ENCODE results near the gene KCNIP1.

Gene KCNIP1

DNA sequence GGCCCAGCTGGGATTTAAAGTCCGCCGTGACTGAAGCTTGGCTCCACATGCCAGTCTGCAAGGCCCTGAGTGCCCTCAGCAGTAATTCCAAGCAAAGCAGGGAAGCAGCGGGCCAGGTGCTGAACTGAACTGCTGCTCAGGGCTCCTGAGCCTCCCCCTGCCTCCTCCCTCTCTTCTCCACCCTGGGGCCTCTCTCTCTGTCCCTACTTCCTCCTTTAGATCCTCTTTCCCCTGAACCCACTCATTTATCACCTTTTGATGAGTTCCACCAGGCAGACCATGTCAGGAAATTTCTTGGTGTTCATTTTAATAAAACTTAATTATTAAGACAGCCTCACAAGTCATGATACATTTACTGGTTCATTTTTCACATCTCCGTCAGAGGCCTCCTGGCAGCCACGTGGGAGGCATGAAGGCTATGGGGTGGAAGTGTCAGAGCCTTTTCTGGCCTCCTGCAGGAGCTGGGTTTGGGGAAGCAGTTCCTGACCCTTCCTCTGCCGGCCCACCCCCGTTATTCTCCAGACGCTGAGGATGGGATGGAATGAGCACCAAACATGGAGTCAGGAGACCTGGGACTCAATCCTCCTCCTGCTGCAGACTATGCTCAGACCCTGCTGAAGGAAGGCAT lies 32.2 kb upstream of the KCNIP1 start:
- H3K4me3 ChIP-seq (ENCODE audit: low read length in 2 of 2) = no peak overlapping the region
- H3K27me3 ChIP-seq (ENCODE audit: control insufficient read depth in 2 of 2, insufficient read depth in 2 of 2, low read length in 2 of 2) = no peaks in the 10 kb centered on the region
- no peaks in the 10 kb centered on the region for H3K9me3 ChIP-seq (ENCODE audit: control insufficient read depth in 2 of 2, low read length in 2 of 2)
- no peak overlapping the region for H3K9ac ChIP-seq (ENCODE audit: low read depth in 1 of 2, low read length in 2 of 2)
- no peak overlapping the region for H3K27ac ChIP-seq (ENCODE audit: low read depth in 2 of 2, low read length in 2 of 2)
- no peaks in the 10 kb centered on the region for H3K36me3 ChIP-seq (ENCODE audit: control insufficient read depth in 2 of 2, insufficient read depth in 2 of 2, low read length in 2 of 2)
- no peaks in the 10 kb centered on the region for H3K4me1 ChIP-seq (ENCODE audit: control insufficient read depth in 2 of 2, insufficient read depth in 2 of 2, low read length in 2 of 2)

DNA sequence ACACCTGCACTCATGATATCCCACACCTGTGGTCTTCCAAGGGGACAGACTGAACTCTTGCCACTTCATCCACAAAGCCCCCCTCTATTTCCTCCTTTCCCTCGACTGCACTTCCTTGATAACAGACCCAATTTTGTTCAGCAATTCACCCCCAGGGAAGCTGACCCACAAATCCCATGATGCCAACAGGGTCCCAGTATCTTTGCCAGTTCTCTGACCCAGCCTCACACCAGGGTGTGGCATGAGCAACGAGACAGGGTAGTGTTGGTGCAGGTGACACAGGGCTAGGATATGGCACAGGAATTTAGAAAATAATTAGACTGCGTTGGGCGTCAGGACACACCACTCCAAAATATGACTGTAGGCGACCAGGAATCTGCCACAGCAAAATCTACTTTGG lies 30.2 kb upstream of the KCNIP1 start:
- Histone ChIP-seq H3K9me3 (ENCODE audit: control insufficient read depth in 2 of 2, low read length in 2 of 2) (no peaks in the 10 kb centered on the region), H3K36me3 (ENCODE audit: control insufficient read depth in 2 of 2, insufficient read depth in 2 of 2, low read length in 2 of 2) (no peaks in the 10 kb centered on the region), H3K4me3 (ENCODE audit: low read length in 2 of 2) (no peak overlapping the region), H3K27ac (ENCODE audit: low read depth in 2 of 2, low read length in 2 of 2) (no peak overlapping the region), H3K9ac (ENCODE audit: low read depth in 1 of 2, low read length in 2 of 2) (no peak overlapping the region), H3K4me1 (ENCODE audit: control insufficient read depth in 2 of 2, insufficient read depth in 2 of 2, low read length in 2 of 2) (no peaks in the 10 kb centered on the region), H3K27me3 (ENCODE audit: control insufficient read depth in 2 of 2, insufficient read depth in 2 of 2, low read length in 2 of 2) (no peaks in the 10 kb centered on the region)

DNA sequence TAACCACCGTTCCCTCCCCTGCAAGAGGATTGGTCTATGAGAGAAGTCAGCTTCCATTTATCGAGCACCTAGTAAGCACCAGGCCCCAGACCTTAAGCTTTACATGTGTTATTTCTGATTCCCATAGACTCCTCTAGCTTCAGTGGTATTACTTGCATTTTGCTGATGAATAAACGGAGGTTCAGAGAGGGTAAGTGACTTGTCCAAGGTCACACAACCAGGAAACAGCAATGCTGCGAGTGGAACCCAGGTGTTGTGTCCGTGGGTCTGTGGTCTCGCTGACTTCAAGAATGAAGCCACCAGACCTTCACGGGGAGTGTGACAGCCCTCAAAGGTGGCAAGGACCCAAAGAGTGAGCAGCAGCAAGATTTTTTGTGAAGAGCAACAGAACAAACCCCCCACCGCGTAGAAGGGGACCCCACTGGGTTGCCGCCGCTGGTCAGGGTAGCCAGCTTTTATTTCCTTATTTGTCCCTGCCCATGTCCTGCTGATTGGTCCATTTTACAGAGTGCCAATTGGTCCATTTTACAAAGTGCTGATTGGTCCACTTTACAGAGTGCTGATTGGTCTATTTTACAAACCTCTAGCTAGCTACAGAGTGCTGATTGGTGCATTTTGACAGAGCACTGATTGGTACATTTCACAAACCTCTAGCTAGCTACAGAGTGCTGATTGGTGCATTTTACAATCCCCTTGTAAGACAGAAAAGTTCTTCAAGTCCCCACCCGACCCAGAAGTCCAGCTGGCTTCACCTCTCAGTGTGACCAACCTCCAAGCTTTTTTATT lies 29.1 kb upstream of the KCNIP1 start:
- no peak overlapping the region for H3K4me3 ChIP-seq (ENCODE audit: low read length in 2 of 2)
- H3K36me3 ChIP-seq (ENCODE audit: control insufficient read depth in 2 of 2, insufficient read depth in 2 of 2, low read length in 2 of 2) = no peaks in the 10 kb centered on the region
- H3K27me3 ChIP-seq (ENCODE audit: control insufficient read depth in 2 of 2, insufficient read depth in 2 of 2, low read length in 2 of 2) = no peaks in the 10 kb centered on the region
- H3K4me1 ChIP-seq (ENCODE audit: control insufficient read depth in 2 of 2, insufficient read depth in 2 of 2, low read length in 2 of 2) = no peaks in the 10 kb centered on the region
- no peak overlapping the region for H3K27ac ChIP-seq (ENCODE audit: low read depth in 2 of 2, low read length in 2 of 2)
- H3K9ac ChIP-seq (ENCODE audit: low read depth in 1 of 2, low read length in 2 of 2) = no peak overlapping the region
- no peaks in the 10 kb centered on the region for H3K9me3 ChIP-seq (ENCODE audit: control insufficient read depth in 2 of 2, low read length in 2 of 2)

GRCh38 chr5:170475294-170476000 lies 28.4 kb upstream of the KCNIP1 start:
- H3K36me3 ChIP-seq (ENCODE audit: control insufficient read depth in 2 of 2, insufficient read depth in 2 of 2, low read length in 2 of 2) = no peaks in the 10 kb centered on the region
- no peak overlapping the region for H3K27ac ChIP-seq (ENCODE audit: low read depth in 2 of 2, low read length in 2 of 2)
- no peaks in the 10 kb centered on the region for H3K27me3 ChIP-seq (ENCODE audit: control insufficient read depth in 2 of 2, insufficient read depth in 2 of 2, low read length in 2 of 2)
- no peaks in the 10 kb centered on the region for H3K4me1 ChIP-seq (ENCODE audit: control insufficient read depth in 2 of 2, insufficient read depth in 2 of 2, low read length in 2 of 2)
- no peak overlapping the region for H3K9ac ChIP-seq (ENCODE audit: low read depth in 1 of 2, low read length in 2 of 2)
- no peak overlapping the region for H3K4me3 ChIP-seq (ENCODE audit: low read length in 2 of 2)
- no peaks in the 10 kb centered on the region for H3K9me3 ChIP-seq (ENCODE audit: control insufficient read depth in 2 of 2, low read length in 2 of 2)

GRCh38 chr5:170476704-170477103 lies 27.1 kb upstream of the KCNIP1 start:
- Histone ChIP-seq H3K9ac (ENCODE audit: low read depth in 1 of 2, low read length in 2 of 2) (no peak overlapping the region), H3K27me3 (ENCODE audit: control insufficient read depth in 2 of 2, insufficient read depth in 2 of 2, low read length in 2 of 2) (no peaks in the 10 kb centered on the region), H3K4me3 (ENCODE audit: low read length in 2 of 2) (no peak overlapping the region), H3K27ac (ENCODE audit: low read depth in 2 of 2, low read length in 2 of 2) (no peak overlapping the region), H3K36me3 (ENCODE audit: control insufficient read depth in 2 of 2, insufficient read depth in 2 of 2, low read length in 2 of 2) (no peaks in the 10 kb centered on the region), H3K9me3 (ENCODE audit: control insufficient read depth in 2 of 2, low read length in 2 of 2) (no peaks in the 10 kb centered on the region), H3K4me1 (ENCODE audit: control insufficient read depth in 2 of 2, insufficient read depth in 2 of 2, low read length in 2 of 2) (no peaks in the 10 kb centered on the region)

GRCh38 chr5:170477906-170478305 lies 25.9 kb upstream of the KCNIP1 start:
- Histone ChIP-seq H3K4me1 (ENCODE audit: control insufficient read depth in 2 of 2, insufficient read depth in 2 of 2, low read length in 2 of 2) (no peaks in the 10 kb centered on the region), H3K36me3 (ENCODE audit: control insufficient read depth in 2 of 2, insufficient read depth in 2 of 2, low read length in 2 of 2) (no peaks in the 10 kb centered on the region), H3K9ac (ENCODE audit: low read depth in 1 of 2, low read length in 2 of 2) (no peak overlapping the region), H3K27me3 (ENCODE audit: control insufficient read depth in 2 of 2, insufficient read depth in 2 of 2, low read length in 2 of 2) (no peaks in the 10 kb centered on the region), H3K9me3 (ENCODE audit: control insufficient read depth in 2 of 2, low read length in 2 of 2) (no peaks in the 10 kb centered on the region), H3K4me3 (ENCODE audit: low read length in 2 of 2) (no peak overlapping the region), H3K27ac (ENCODE audit: low read depth in 2 of 2, low read length in 2 of 2) (no peak overlapping the region)

DNA sequence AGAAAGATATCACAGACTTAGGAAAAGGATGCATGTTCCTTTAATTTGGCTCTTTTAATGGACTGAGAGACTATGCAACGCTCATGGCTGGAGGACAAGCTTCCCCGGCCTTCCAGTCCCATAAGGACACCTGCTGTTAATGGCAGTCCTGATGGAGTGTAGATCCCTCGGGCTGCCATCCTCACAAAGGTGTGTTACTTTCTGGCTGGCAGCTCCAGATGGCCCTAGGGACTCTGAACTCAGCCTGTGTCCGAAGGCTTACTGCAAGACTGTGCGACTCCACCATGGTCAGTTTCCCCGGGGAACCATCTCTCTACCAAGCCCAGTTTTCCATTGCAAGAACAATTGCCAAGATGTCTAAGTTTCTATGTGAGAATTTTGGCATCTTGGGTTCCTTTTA lies 25.5 kb upstream of the KCNIP1 start:
- no peak overlapping the region for H3K4me3 ChIP-seq (ENCODE audit: low read length in 2 of 2)
- no peaks in the 10 kb centered on the region for H3K27me3 ChIP-seq (ENCODE audit: control insufficient read depth in 2 of 2, insufficient read depth in 2 of 2, low read length in 2 of 2)
- no peak overlapping the region for H3K27ac ChIP-seq (ENCODE audit: low read depth in 2 of 2, low read length in 2 of 2)
- no peak overlapping the region for H3K9ac ChIP-seq (ENCODE audit: low read depth in 1 of 2, low read length in 2 of 2)
- H3K9me3 ChIP-seq (ENCODE audit: control insufficient read depth in 2 of 2, low read length in 2 of 2) = no peaks in the 10 kb centered on the region
- no peaks in the 10 kb centered on the region for H3K4me1 ChIP-seq (ENCODE audit: control insufficient read depth in 2 of 2, insufficient read depth in 2 of 2, low read length in 2 of 2)
- no peaks in the 10 kb centered on the region for H3K36me3 ChIP-seq (ENCODE audit: control insufficient read depth in 2 of 2, insufficient read depth in 2 of 2, low read length in 2 of 2)

- H3K9ac ChIP-seq (ENCODE audit: low read depth in 1 of 2, low read length in 2 of 2) = no peak overlapping the region
- no peaks in the 10 kb centered on the region for H3K27me3 ChIP-seq (ENCODE audit: control insufficient read depth in 2 of 2, insufficient read depth in 2 of 2, low read length in 2 of 2)
- H3K4me1 ChIP-seq (ENCODE audit: control insufficient read depth in 2 of 2, insufficient read depth in 2 of 2, low read length in 2 of 2) = no peaks in the 10 kb centered on the region
- no peaks in the 10 kb centered on the region for H3K9me3 ChIP-seq (ENCODE audit: control insufficient read depth in 2 of 2, low read length in 2 of 2)
- no peak overlapping the region for H3K4me3 ChIP-seq (ENCODE audit: low read length in 2 of 2)
- H3K27ac ChIP-seq (ENCODE audit: low read depth in 2 of 2, low read length in 2 of 2) = no peak overlapping the region
- H3K36me3 ChIP-seq (ENCODE audit: control insufficient read depth in 2 of 2, insufficient read depth in 2 of 2, low read length in 2 of 2) = no peaks in the 10 kb centered on the region
These were observed 24.3 kb upstream of the KCNIP1 start for GRCh38 chr5:170479484-170479883.

- Histone ChIP-seq H3K4me1 (ENCODE audit: control insufficient read depth in 2 of 2, insufficient read depth in 2 of 2, low read length in 2 of 2) (no peaks in the 10 kb centered on the region), H3K27ac (ENCODE audit: low read depth in 2 of 2, low read length in 2 of 2) (no peak overlapping the region), H3K9ac (ENCODE audit: low read depth in 1 of 2, low read length in 2 of 2) (no peak overlapping the region), H3K36me3 (ENCODE audit: control insufficient read depth in 2 of 2, insufficient read depth in 2 of 2, low read length in 2 of 2) (no peaks in the 10 kb centered on the region), H3K27me3 (ENCODE audit: control insufficient read depth in 2 of 2, insufficient read depth in 2 of 2, low read length in 2 of 2) (no peaks in the 10 kb centered on the region), H3K4me3 (ENCODE audit: low read length in 2 of 2) (no peak overlapping the region), H3K9me3 (ENCODE audit: control insufficient read depth in 2 of 2, low read length in 2 of 2) (no peaks in the 10 kb centered on the region)
These were observed 23.6 kb upstream of the KCNIP1 start for GRCh38 chr5:170480260-170480659.

DNA sequence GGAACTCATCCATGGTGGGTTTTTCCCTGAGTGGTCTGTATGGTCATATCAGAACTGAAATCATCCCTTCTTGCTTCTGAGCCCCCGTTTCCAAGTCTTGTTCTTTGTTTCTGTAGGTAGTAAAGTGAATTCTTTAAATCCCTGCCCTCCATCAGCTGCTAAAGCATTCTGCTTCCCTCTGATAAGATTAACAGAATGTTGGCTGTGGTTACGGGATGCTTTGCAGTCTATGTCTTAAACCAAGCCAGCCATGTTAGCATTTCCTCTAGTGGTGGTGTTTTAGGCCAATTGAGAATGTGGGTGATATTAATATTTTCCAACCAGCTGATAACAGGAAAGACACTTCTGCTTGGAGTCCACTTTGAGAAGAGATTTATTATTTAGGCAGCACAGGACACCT lies 22.0 kb upstream of the KCNIP1 start:
- H3K36me3 ChIP-seq (ENCODE audit: control insufficient read depth in 2 of 2, insufficient read depth in 2 of 2, low read length in 2 of 2) = no peaks in the 10 kb centered on the region
- H3K27me3 ChIP-seq (ENCODE audit: control insufficient read depth in 2 of 2, insufficient read depth in 2 of 2, low read length in 2 of 2) = no peaks in the 10 kb centered on the region
- no peaks in the 10 kb centered on the region for H3K4me1 ChIP-seq (ENCODE audit: control insufficient read depth in 2 of 2, insufficient read depth in 2 of 2, low read length in 2 of 2)
- no peak overlapping the region for H3K9ac ChIP-seq (ENCODE audit: low read depth in 1 of 2, low read length in 2 of 2)
- no peak overlapping the region for H3K27ac ChIP-seq (ENCODE audit: low read depth in 2 of 2, low read length in 2 of 2)
- H3K9me3 ChIP-seq (ENCODE audit: control insufficient read depth in 2 of 2, low read length in 2 of 2) = no peaks in the 10 kb centered on the region
- H3K4me3 ChIP-seq (ENCODE audit: low read length in 2 of 2) = no peak overlapping the region

Data from mucosa of rectum (tissue), 2 donors.